ENCODE data around the gene C2CD2L.

Gene C2CD2L

DNA sequence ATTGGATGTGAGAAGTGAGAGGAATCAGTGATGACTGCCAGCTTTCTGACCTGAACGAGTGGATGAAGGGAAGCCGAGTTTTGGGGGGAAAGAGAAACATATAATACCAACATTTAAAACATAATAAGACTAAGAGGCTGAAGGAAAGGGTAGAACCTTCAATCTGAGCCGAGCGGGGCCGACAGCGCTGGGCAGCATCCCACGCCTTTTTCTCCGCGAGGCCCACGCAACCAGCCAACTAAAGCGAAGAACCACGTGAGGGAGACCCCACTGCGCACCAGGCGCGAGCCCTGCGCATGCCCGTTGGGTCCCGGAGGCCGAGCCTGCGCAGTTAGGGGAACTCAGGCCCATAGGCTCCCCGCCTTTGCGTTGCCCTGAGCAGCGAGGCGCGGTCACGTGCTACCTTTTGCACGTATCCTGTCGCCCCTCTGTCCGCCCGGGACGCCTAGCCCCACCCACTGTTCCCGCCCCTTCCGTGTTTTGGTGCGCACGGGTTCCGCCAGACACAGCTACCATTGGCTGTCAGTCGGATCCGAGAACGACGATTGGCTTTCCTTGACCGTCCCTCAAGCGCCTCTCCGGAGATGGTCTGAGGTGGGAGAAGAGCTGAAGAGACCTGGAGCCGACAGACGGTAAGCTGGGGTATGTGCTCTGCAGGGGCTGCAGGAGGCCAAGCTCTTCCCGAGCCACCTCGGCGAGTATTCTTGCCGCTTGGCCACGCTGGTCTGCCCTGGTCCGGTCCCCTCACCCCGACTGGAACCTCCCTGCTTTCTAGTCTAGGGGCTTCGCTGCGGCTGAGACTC is 14.1 kb downstream of the C2CD2L start, which contains the start of gene HINFP:
HINFP (plus strand) TSS at position 573 of the 803 bp plus-strand sequence. CDS start 5,365 bp downstream, outside the sequence.
- Mint-ChIP-seq H3K27me3 (ENCODE audit: low read depth, poor library complexity) (peaks cover 3% of the 10 kb centered on the region), H3K36me3 (ENCODE audit: low read depth) (peaks cover 18% of the 10 kb centered on the region), H3K4me3 (peak within 1 kb of the TSS; percentile 98), H3K27ac (peak within 1 kb of the TSS; percentile 89), H3K9me3 (no peaks in the 10 kb centered on the region), H3K4me1 (peaks cover 30% of the 10 kb centered on the region)
- peak; percentile 99 for DNase-seq
- TF ChIP-seq, protein P1, sequence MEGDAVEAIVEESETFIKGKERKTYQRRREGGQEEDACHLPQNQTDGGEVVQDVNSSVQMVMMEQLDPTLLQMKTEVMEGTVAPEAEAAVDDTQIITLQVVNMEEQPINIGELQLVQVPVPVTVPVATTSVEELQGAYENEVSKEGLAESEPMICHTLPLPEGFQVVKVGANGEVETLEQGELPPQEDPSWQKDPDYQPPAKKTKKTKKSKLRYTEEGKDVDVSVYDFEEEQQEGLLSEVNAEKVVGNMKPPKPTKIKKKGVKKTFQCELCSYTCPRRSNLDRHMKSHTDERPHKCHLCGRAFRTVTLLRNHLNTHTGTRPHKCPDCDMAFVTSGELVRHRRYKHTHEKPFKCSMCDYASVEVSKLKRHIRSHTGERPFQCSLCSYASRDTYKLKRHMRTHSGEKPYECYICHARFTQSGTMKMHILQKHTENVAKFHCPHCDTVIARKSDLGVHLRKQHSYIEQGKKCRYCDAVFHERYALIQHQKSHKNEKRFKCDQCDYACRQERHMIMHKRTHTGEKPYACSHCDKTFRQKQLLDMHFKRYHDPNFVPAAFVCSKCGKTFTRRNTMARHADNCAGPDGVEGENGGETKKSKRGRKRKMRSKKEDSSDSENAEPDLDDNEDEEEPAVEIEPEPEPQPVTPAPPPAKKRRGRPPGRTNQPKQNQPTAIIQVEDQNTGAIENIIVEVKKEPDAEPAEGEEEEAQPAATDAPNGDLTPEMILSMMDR (IDR thresholded peaks at IDR 0.05): no peak

- H3K27ac Mint-ChIP-seq: peak overlapping the region; percentile 89
- H3K4me1 Mint-ChIP-seq: peaks cover 32% of the 10 kb centered on the region
- peak overlapping the region; percentile 98 for H3K4me3 Mint-ChIP-seq
- H3K36me3 Mint-ChIP-seq (ENCODE audit: low read depth): peaks cover 20% of the 10 kb centered on the region
- DNase-seq: no peak
- peaks cover 3% of the 10 kb centered on the region for H3K27me3 Mint-ChIP-seq (ENCODE audit: low read depth, poor library complexity)
- H3K9me3 Mint-ChIP-seq: no peaks in the 10 kb centered on the region
- TF ChIP-seq, protein P1 (IDR thresholded peaks at IDR 0.05): no peak
Observed at GRCh38 chr11:119121811-119122124, 14.6 kb downstream of the C2CD2L start.

DNA sequence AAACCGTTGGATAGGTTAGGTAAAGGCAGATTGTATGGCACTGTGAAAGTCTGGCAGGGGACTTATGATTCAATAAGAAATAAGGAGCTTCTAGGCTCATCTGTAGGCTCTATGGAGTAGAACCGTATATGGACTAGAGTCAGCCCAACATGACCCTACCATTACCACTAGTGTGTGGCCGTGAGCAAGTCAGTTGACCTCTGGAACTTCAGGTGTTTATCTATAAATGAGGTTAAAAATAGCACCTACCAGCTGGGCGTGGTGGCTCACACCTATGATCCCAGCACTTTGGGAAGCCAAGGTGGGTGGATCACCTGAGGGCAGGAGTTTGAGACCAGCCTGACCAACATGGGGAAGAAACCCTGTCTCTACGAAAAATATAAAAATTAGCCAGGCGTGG is 18.7 kb downstream of the C2CD2L start:
- H3K36me3 Mint-ChIP-seq (ENCODE audit: low read depth): peaks cover 50% of the 10 kb centered on the region
- no peaks in the 10 kb centered on the region for H3K9me3 Mint-ChIP-seq
- peaks cover 3% of the 10 kb centered on the region for H3K27me3 Mint-ChIP-seq (ENCODE audit: low read depth, poor library complexity)
- H3K27ac Mint-ChIP-seq: no peak overlapping the region
- TF ChIP-seq, protein P1 (IDR thresholded peaks at IDR 0.05): no peak
- DNase-seq: no peak
- H3K4me1 Mint-ChIP-seq: peaks cover 30% of the 10 kb centered on the region
- no peak overlapping the region for H3K4me3 Mint-ChIP-seq

GRCh38 chr11:119126675-119127268 is 19.6 kb downstream of the C2CD2L start:
- Mint-ChIP-seq H3K27ac (peak overlapping the region; percentile 78), H3K36me3 (ENCODE audit: low read depth) (peaks cover 60% of the 10 kb centered on the region), H3K9me3 (no peaks in the 10 kb centered on the region), H3K27me3 (ENCODE audit: low read depth, poor library complexity) (peaks cover 7% of the 10 kb centered on the region), H3K4me1 (peaks cover 26% of the 10 kb centered on the region), H3K4me3 (no peak overlapping the region)
- TF ChIP-seq, protein P1 (IDR thresholded peaks at IDR 0.05): no peak
- no peak for DNase-seq

- TF ChIP-seq, protein P1 (IDR thresholded peaks at IDR 0.05): no peak
- no peaks in the 10 kb centered on the region for H3K9me3 Mint-ChIP-seq
- peaks cover 10% of the 10 kb centered on the region for H3K4me1 Mint-ChIP-seq
- H3K27ac Mint-ChIP-seq: peak overlapping the region; percentile 39
- peaks cover 68% of the 10 kb centered on the region for H3K36me3 Mint-ChIP-seq (ENCODE audit: low read depth)
- DNase-seq: no peak
- H3K27me3 Mint-ChIP-seq (ENCODE audit: low read depth, poor library complexity): peaks cover 3% of the 10 kb centered on the region
- no peak overlapping the region for H3K4me3 Mint-ChIP-seq
Observed at GRCh38 chr11:119130662-119131061, 23.5 kb downstream of the C2CD2L start.
